SK-N-SH treated with all-trans-retinoic acid at 6 μM for 48 hours (cell line): ENCODE measurements around the gene OTUB1.

Experiments used
- ARNTL ChIP-seq: fragments of 450-650 bp; formaldehyde crosslinking; IDR thresholded peaks from 2 replicates; pipeline ENCODE4 v1.5.0; 2020; ENCODE audit warnings: low read depth, mild to moderate bottlenecking, moderate library complexity, borderline replicate concordance
- CSDC2 ChIP-seq: fragments of 250-450 bp; sonication (Bioruptor Pico); IDR thresholded peaks from 2 replicates; pipeline ENCODE4 v1.5.0; 2020; ENCODE audit warnings: mild to moderate bottlenecking, moderate library complexity
- ESRRG ChIP-seq: fragments of 250-450 bp; sonication (Bioruptor Pico); IDR thresholded peaks from 2 replicates; pipeline ENCODE4 v1.6.1; 2021; ENCODE audit warnings: mild to moderate bottlenecking
- GLIS3 ChIP-seq: fragments of 250-450 bp; sonication (Bioruptor Pico); IDR thresholded peaks from 2 replicates; pipeline ENCODE4 v1.5.0; 2020; ENCODE audit warnings: mild to moderate bottlenecking, moderate library complexity
- ISL1 ChIP-seq: fragments of 250-450 bp; sonication (Bioruptor Pico); IDR thresholded peaks from 2 replicates; pipeline ENCODE4 v2.1.2; 2022; ENCODE audit warnings: mild to moderate bottlenecking, moderate library complexity
- RARB ChIP-seq: fragments of 250-450 bp; sonication (Bioruptor Pico); IDR thresholded peaks from 2 replicates; pipeline ENCODE4 v1.8.0; 2021; ENCODE audit warnings: mild to moderate bottlenecking, moderate library complexity
- TOX ChIP-seq: fragments of 250-450 bp; sonication (Bioruptor Pico); IDR thresholded peaks from 2 replicates; pipeline ENCODE4 v1.8.0; 2021; ENCODE audit warnings: mild to moderate bottlenecking, moderate library complexity, borderline replicate concordance
- ZFP30 ChIP-seq: fragments of 450-650 bp; formaldehyde crosslinking; IDR thresholded peaks from 2 replicates; pipeline ENCODE4 v1.5.0; 2022; ENCODE audit warnings: mild to moderate bottlenecking, moderate library complexity
- ZNF565 ChIP-seq: fragments of 450-650 bp; formaldehyde crosslinking; conservative IDR thresholded peaks from 2 replicates; pipeline ENCODE4 v1.5.0; 2020; ENCODE audit warnings: low read depth, mild to moderate bottlenecking, moderate library complexity
- TF ChIP-seq, protein P1 (sequence below): fragments of 250-450 bp; sonication (Bioruptor Pico); IDR thresholded peaks from 2 replicates; pipeline ENCODE4 v1.5.0; 2020; ENCODE audit warnings: mild to moderate bottlenecking, moderate library complexity
- TF ChIP-seq, protein P2 (sequence below): fragments of 250-450 bp; sonication (Bioruptor Pico); IDR thresholded peaks from 2 replicates; pipeline ENCODE4 v1.5.1; 2020; ENCODE audit warnings: low read depth, mild to moderate bottlenecking, moderate library complexity
- TF ChIP-seq, protein P3 (sequence below): fragments of 250-450 bp; sonication (Bioruptor Pico); IDR thresholded peaks from 2 replicates; pipeline ENCODE4 v1.8.0; 2020; ENCODE audit warnings: mild to moderate bottlenecking, moderate library complexity, borderline replicate concordance
- TF ChIP-seq, protein P4 (sequence below): fragments of 250-450 bp; sonication (Bioruptor Pico); IDR thresholded peaks from 2 replicates; pipeline ENCODE4 v1.5.1; 2021; ENCODE audit warnings: mild to moderate bottlenecking, moderate library complexity

GRCh38 chr11:64013141-64013896, 27.1 kb downstream of the OTUB1 start:
- TF ChIP-seq ARNTL (no peak), TOX (no peak), CSDC2 (CRISPR knock-in tag) (no peak), ISL1 (CRISPR knock-in tag) (no peak), ZFP30 (CRISPR knock-in tag) (no peak), GLIS3 (CRISPR knock-in tag) (no peak), ESRRG (CRISPR knock-in tag) (no peak), RARB (CRISPR knock-in tag) (no peak), ZNF565 (CRISPR knock-in tag) (no peak)
- TF ChIP-seq, protein P1, sequence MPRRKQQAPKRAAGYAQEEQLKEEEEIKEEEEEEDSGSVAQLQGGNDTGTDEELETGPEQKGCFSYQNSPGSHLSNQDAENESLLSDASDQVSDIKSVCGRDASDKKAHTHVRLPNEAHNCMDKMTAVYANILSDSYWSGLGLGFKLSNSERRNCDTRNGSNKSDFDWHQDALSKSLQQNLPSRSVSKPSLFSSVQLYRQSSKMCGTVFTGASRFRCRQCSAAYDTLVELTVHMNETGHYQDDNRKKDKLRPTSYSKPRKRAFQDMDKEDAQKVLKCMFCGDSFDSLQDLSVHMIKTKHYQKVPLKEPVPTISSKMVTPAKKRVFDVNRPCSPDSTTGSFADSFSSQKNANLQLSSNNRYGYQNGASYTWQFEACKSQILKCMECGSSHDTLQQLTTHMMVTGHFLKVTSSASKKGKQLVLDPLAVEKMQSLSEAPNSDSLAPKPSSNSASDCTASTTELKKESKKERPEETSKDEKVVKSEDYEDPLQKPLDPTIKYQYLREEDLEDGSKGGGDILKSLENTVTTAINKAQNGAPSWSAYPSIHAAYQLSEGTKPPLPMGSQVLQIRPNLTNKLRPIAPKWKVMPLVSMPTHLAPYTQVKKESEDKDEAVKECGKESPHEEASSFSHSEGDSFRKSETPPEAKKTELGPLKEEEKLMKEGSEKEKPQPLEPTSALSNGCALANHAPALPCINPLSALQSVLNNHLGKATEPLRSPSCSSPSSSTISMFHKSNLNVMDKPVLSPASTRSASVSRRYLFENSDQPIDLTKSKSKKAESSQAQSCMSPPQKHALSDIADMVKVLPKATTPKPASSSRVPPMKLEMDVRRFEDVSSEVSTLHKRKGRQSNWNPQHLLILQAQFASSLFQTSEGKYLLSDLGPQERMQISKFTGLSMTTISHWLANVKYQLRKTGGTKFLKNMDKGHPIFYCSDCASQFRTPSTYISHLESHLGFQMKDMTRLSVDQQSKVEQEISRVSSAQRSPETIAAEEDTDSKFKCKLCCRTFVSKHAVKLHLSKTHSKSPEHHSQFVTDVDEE (CRISPR knock-in tag), result no peak
- TF ChIP-seq, protein P2, sequence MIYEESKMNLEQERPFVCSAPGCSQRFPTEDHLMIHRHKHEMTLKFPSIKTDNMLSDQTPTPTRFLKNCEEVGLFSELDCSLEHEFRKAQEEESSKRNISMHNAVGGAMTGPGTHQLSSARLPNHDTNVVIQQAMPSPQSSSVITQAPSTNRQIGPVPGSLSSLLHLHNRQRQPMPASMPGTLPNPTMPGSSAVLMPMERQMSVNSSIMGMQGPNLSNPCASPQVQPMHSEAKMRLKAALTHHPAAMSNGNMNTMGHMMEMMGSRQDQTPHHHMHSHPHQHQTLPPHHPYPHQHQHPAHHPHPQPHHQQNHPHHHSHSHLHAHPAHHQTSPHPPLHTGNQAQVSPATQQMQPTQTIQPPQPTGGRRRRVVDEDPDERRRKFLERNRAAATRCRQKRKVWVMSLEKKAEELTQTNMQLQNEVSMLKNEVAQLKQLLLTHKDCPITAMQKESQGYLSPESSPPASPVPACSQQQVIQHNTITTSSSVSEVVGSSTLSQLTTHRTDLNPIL (CRISPR knock-in tag), result no peak
- TF ChIP-seq, protein P3, sequence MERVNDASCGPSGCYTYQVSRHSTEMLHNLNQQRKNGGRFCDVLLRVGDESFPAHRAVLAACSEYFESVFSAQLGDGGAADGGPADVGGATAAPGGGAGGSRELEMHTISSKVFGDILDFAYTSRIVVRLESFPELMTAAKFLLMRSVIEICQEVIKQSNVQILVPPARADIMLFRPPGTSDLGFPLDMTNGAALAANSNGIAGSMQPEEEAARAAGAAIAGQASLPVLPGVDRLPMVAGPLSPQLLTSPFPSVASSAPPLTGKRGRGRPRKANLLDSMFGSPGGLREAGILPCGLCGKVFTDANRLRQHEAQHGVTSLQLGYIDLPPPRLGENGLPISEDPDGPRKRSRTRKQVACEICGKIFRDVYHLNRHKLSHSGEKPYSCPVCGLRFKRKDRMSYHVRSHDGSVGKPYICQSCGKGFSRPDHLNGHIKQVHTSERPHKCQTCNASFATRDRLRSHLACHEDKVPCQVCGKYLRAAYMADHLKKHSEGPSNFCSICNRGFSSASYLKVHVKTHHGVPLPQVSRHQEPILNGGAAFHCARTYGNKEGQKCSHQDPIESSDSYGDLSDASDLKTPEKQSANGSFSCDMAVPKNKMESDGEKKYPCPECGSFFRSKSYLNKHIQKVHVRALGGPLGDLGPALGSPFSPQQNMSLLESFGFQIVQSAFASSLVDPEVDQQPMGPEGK (CRISPR knock-in tag), result no peak
- TF ChIP-seq, protein P4, sequence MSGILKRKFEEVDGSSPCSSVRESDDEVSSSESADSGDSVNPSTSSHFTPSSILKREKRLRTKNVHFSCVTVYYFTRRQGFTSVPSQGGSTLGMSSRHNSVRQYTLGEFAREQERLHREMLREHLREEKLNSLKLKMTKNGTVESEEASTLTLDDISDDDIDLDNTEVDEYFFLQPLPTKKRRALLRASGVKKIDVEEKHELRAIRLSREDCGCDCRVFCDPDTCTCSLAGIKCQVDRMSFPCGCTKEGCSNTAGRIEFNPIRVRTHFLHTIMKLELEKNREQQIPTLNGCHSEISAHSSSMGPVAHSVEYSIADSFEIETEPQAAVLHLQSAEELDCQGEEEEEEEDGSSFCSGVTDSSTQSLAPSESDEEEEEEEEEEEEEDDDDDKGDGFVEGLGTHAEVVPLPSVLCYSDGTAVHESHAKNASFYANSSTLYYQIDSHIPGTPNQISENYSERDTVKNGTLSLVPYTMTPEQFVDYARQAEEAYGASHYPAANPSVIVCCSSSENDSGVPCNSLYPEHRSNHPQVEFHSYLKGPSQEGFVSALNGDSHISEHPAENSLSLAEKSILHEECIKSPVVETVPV (CRISPR knock-in tag), result no peak
